GM19351 (cell line): ENCODE data around the gene IL26.

Experiments
- ATAC-seq: cut with Tn5 transposase; IDR thresholded peaks from one replicate; pipeline ENCODE4 v1.9.1; 2021; ENCODE audit warnings: mild to moderate bottlenecking, moderate library complexity; ENCODE audit not compliant: unreplicated experiment

IL26 gene

DNA sequence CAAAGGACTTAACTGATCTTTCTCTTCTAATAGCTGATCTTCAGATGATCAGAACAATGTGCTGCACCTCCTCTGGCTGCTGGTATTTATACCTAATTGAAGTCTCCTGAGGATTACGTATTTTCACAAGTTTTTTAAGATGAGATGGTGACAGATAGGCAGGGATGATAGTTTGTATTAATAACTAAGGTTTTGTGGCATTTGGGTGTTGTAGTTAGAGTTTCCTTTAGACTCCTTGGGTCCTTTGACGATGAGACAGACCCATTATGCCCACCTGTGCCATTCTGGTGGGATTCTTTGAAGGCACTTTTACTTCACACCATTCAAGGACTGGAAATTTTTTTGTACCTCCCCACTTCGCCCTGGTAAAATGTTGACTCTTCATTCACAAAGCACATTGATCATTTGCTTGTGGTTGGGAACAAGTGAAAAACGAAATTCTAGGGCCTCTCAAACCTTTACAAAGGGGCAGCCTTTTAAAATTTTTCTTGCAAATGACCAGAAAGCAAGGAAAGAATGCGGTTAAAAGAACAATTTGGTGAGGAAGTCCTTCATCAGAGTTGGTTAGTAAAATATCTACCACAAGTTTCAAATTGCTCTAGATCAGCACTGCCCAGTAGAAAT lies 65.8 kb downstream of the IL26 start, which contains the start of gene IFNG:
IFNG (minus strand) TSS at position 60 of the 624 bp plus-strand sequence. CDS start 125 bp downstream, outside the sequence.
- ATAC-seq = peak; percentile 58

DNA sequence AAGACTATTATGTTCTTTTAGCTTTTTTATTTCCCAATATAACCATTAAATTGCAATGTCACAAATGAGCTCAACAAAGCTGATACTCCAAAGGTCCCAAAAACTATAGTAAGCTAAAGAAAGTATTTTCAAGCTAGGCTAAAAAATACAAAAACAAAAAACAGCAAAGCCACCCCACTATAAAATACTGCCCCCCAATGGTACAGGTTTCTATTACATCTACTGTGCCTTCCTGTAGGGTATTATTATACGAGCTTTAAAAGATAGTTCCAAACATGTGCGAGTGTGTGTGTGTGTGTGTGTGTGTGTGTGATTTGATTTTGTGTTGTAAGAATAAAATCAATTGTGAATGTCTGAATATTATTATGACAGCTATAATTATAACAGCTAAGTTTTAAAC lies 67.2 kb downstream of the IL26 start:
- ATAC-seq = no peak

DNA sequence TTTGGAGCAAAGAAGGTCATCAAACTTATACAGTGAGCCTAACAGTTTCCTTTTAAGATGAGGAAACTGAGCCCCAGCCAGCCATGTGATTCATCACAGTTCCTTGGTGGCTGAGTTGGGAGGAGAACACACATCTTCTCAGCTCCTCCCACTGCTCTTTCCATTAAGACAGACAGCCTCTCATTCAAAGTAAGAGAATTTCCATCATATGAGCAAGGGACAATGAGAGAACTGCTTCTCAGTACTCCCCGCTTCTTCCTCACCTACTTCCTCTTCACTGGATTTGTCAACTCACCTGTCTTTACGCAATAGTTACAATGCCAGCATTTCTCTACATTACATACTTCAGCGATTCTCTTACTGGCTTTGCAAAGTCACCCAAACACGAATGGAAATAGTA lies 68.2 kb downstream of the IL26 start:
- ATAC-seq = no peak

DNA sequence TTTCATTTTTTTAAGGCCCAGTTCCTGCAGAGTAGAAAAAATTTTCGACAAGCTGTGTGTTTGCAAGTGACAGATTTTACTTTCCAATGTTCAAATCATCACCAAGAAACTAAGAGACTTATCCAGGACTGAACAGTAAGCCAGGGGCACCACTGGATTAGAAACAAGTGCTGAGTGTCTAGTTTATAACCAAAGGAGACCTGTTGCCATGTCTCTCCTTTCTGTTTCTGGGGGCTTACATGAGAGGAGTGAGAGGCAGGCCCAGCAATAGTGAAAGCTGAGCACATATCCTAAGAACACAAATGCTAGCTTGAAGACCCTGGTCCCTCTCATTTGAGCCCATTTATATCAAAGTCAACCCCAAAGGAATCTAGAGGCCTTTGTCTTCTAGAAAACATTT lies 69.0 kb downstream of the IL26 start:
- ATAC-seq = no peak

- ATAC-seq = no peak
Measured at GRCh38 chr12:68154779-68155178, 70.8 kb downstream of the IL26 start.
